HG02678 (cell line): ENCODE measurements around the gene EGFR.

Experiments used
- ATAC-seq: cut with Tn5 transposase; IDR thresholded peaks from one replicate; pipeline ENCODE4 v1.9.1; 2021; ENCODE audit warnings: mild to moderate bottlenecking, moderate library complexity; ENCODE audit not compliant: unreplicated experiment

Gene EGFR

DNA sequence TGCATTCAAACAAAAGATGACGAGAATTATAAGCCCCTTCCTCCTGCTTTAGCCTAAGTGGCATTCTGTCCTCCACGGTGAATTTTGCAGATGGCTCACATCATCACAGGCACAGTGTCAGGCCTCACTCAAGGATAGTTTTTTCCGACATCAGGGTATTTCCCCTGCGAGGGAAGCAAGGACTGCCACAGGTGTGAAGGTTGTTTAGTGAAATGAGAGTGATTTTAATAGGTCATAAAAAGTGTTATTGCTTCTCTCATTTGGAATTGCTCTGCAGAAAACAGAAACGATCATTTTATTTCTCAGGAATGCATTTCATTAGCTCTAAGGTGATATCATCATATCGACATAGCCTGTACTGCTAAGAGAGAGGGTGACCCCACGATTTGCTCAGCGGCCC is 217.7 kb downstream of the EGFR start:
- ATAC-seq = no peak

DNA sequence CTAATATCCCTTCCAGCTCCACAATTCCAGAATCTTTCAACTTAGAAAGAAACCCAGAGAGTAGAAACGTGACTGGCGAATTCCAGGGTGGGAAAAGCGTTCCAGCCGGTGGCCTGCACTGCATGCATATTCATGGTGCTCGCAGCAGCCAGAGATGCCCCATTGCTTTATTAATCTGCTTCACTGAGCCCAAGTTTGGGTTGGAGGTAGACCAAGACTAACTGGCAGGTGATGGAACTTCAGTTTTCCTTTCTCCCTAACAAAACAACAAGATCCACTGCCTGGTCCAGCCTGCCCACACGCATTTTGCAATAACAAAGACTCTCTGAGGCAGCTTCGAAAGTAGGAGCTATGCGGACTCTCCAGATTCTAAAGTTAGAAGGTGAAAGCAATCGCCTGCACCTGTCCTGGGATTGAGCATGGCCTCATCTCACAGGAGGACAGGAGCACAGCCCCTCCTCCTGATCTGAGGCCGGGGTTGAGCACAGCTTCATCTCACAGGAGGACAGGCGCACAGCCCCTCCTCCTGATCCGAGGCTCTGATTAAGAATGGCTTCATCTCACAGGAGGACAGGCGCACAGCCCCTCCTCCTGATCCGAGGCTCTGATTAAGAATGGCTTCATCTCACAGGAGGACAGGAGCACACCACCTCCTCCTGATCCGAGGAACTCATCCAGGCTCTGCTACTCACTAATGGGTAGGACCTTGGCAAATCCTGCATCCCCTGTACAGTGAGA is 218.5 kb downstream of the EGFR start:
- no peak for ATAC-seq

DNA sequence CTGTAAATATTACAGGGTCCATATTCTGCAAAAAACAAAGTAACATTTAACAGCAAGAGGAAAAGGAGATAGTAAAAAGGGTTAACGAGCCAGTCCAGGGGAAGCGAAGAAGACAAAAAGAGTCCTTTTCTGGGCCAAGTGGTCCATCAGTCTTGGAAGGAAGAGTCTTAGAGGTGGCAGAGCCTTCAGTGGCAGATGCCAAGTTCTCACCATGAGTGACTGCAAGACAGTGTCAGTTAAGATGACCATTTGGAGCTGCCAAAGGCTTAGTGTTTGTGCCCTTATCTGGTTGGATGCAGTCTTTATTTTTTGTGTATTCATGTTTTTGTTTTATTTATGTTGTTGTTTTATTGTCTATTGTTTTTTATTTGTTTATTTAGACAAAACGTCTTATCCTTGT is 220.6 kb downstream of the EGFR start:
- ATAC-seq = no peak

DNA sequence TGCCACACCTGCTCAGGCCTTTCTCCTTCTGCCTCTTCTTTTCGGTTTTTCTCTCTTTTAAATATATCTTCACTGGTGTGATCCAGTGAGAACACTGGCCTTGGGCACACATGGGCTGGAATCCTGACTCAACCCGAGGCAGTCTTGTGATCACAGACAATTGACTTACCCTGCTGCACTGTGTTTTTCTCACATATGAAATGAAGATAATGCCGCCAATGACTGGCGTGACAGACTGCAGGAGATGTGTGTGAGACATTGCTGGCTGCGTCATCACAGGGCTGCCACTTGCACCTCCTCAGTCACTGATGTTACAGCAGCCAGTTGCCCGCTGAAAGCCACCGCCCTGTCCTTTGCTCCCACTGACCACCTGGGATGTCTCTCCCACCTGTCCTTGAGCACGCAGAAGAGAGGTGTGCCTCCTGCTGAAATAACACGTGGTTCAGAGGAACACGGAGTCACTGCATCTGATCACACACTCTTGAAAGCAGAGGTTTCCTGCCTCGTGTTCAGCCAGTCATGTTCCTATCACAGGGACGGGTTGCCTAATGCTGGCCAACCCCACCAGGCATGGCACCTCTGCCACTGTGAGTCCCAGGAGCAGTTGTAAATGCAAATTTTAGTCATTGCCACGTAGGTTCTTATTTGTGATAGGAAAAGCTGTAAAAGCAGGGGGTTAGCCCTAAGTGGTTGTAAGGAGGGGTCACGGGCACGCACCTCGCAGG is 221.8 kb downstream of the EGFR start:
- ATAC-seq = no peak

DNA sequence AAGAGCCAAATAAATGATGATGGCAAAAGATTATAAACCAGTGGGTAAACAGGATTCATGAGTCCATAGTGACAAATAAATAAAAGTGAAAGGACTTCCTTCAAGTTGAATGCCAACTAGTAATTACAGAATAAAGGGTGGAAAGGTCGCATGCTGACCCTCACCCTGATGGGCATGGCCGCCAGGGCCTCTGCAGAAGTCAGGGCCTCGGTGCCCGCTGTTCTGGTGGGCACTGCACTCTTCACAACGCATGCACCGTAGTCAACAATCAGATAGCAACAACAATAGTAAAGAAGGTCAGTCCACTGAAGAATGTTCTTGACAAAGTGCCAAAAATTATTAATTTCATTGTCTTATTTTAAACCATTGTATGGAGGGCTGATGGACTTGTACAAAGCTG is 223.1 kb downstream of the EGFR start:
- no peak for ATAC-seq

DNA sequence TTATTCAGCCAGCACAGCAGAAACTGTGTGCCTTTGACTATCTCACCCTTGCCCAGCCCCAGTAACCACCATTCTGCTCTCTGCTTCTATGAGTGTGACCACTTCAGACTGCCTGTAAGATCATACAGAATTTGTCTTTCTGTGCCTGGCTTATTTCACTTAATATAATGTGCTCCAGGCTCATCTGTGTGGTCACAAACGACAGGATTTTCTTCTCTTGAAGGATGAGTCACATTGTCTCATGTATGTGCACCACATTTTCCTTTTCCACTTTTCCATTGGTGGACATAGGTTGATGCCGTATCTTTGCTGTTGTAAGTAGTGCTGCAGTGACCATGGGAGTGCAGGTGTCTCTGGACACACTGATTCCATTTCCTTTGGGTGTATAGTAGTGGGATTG is 223.8 kb downstream of the EGFR start:
- ATAC-seq = no peak

DNA sequence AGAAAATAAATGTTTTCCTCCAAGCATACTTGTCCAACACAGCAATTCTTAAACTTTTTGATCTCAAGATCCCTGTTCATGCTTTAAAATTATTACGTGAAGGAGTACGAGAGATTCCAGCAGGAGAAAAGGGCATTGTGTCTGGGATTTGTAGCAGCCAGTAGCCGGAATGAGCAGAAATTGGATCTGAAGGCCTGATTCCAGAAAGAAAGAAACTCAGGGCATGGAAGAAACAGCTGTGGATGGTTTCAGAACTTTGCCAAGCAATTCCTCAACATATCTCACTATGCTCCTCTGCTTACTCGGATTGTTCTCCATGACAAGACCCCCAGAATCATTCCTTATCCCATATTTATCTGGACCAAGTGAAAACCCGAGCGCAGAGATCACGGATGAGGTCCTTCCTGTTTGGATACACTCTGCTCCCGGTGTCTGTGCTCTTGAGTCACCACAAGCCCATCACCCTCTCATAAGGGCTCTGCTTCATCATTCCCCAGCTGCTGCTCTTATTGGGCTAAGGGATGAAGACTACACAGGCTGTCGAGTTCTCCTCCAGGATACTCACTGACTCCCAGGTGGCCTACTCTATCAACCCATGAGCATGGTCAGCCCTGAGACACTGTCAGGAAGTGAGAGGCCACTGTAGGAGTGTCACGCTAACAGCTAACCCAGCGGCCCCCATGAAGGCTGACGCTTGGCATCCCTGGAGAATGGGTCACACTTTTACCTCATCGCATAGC is 225.4 kb downstream of the EGFR start:
- ATAC-seq = no peak

DNA sequence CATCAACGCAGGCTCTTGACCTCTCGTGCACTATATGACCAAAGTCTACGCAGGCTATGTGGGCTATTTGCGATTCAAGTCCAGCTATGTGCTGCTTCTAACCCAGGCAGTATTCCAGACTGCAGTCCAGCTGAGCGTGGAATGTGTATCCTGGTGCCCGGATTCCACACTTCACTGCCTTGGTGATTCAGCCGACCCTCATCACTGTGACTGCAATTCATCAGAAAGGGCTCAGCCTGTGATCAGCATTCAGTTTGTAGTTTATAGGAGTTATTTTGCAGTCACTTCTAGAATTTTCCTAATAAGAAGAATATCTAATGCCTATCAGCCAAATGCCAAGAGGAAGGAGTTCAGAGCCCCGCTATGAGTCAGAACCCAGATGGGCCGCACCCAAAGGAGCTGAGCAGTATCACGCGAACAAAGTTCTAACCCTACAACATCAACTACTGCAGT is 226.5 kb downstream of the EGFR start:
- no peak for ATAC-seq

DNA sequence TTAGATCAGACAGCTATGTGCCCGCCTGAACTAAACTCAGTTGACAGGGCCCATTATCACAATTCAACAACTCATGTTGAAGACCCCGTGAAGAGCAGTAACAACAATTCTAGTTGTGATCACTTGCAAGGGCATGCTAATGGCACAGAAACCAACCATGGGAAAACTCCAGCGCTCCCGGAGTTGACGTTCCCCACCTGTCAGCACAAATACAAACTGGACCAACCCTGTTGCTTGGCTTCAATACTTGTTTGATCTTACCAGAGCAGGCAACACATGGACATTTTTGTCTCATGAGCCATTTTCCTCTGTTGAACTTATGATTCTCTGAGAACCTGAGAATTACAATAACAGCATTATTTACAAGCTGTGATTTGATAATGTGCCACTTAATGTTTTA is 227.4 kb downstream of the EGFR start:
- ATAC-seq = no peak

DNA sequence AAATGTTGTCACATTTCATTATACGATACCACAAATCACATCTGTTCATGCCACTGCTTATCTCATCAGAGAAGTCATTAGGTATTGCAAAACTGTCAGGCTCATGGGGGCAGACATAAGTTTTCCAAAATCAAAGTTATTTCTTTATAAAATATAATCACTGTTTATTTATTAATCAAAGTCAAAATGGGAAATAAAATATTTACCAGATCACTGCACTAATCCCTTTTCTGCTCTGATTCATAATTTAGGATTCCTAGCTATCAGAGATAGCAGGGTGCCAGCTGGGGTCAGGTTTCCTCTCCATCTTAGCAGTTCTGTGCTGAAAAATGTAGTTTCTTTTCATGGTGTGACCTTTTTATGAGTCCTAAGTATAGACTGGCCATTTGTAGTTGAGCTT is 228.6 kb downstream of the EGFR start:
- ATAC-seq = no peak

DNA sequence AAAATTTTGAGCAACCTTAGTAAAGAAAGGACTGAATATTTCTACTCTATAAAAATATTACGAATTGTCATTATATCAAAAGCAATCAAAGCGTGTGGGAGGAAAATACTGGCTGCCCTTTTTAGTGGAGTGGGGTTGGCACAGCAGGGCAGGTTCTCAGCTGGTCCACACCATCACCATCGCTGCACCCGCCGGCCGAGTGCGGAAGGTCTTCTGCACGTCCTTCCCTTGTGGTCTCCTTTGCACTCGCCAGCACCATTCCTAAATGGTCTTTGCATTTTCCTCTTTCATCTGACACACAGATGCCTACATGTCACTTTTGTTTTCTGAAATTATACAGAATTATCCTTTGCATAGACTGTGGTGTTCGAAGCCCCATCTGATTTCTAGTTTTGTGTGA is 229.7 kb downstream of the EGFR start:
- no peak for ATAC-seq

DNA sequence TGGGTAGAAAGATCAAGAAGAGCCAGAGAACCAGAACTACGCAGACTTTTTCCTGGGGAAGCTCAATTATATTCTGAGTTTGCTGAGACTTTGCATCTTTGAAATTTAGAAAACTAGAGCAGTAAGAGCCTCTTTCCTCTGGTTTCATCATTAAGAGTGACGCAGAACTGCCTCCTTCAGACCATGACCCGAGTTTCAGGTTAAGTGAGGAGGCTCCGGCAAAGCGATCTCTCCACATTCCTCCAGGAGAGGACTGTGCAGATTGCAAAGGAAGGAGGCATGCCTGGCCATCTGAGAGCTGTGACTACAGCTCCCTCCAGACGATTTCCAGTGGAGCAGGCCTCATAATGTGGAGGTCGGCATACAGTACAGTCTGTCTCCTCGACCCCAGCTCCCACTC is 230.5 kb downstream of the EGFR start:
- no peak for ATAC-seq

DNA sequence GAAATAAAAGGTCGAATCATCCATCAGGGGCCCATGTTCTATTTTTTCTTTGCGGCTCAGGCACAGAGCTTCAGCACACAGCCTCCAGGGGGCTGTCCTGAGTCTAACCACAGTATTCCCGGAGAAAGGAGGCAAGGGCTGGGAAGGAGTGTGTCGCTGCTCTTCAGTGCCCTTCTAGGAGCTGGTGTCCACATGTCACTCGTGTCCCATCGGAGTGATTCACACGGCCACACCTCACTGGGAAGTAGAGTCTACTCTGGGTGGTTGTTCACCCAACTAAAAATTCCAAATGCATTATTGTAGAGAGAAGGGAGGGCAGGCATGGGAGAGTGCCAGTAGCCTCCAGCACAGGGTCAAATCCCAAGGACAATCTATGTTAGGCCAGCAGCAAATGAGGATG is 231.5 kb downstream of the EGFR start:
- ATAC-seq = no peak

DNA sequence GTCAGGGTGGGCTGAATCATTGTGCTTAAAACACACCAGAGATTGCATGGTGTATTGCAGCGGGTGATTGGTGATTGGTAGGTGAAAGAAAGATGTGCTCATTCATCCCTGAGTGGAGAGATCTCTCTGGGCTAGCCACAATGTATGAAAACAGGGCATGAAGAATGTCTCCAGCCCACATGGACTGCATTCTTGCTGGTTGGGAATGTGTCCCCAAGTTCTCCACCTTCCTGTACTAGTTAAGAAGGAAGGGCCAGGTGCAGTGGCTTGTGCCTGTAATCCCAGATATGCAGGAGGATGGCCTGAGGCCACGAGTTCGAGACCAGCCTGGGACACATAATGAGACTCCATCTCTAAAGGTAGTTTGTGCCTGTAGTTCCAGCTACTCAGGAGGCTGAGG is 232.5 kb downstream of the EGFR start:
- no peak for ATAC-seq

DNA sequence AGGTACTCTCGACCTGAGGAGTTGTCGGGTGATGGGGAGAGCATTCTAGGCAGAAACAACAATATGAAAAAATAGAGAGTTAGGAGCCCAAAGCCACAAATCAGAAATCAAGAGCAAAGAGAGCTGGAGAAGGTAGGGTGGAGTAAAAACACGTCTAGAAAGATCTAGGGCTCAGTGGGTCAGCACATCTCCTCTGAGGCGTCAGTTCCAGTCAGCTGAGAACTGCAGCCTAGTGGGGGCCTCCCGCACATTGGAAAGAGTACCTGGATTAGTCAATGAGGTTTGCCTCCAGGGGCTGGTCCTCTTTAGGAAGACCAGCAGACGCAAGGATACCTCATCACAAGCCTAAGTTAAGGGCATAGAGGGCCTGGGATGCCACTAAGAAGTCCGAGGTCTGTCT is 233.1 kb downstream of the EGFR start:
- ATAC-seq = no peak

DNA sequence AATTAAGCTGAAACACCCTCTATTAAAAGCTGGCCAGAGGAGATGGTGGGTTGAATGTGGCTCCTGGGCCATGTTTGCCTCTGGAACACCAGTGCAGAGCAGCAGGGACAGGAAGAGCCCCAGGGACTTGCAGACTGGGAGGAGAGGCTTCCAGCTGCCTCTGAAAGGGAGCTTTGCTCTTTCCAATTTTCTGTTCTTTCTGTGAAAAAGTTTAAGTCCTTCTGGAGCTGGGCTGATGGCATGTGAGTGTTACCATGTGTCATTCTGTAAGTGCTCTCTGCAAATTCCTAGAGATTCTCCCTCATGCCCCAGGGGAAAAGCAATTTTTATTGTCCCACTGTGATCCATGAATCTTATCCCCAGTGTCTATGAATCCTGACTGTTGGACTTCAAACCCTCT is 233.6 kb downstream of the EGFR start:
- no peak for ATAC-seq

DNA sequence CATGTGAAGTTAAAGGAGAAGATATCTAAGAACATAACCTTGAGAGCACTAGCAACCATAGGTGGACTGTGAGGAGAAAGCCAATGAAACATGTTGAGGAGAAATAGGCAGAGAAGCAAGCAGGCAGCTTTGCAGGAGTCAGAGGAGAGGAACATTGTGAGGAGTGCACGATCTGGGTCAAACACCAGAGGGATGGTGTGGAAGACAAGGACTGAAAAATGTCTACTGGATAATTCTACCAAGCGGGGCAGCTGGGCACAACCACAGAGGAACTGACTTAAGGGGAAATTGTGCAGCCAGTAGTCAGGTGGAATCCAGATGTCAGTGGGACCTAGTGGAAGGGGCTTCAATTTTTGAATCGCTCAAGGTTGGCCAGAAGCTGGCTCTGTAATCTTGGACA is 234.4 kb downstream of the EGFR start:
- ATAC-seq = no peak

DNA sequence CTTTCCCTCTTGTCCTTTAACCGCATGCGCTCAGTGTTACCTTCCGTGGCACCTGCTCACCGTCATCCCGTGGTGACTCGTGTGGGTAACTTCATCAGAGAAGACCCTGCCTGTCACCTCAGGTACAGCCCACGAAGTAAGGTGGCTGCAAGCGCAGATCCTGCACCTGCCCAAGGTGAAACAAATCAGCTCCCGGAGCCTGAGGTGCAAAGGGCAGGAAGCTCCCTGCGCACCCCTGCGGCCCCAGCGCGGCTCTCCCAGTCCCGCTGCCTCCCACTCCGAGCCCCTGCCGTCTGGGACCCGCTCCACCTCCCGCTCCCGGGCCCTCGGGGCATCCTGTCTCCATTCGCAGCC is 235.4 kb downstream of the EGFR start:
- ATAC-seq = no peak

DNA sequence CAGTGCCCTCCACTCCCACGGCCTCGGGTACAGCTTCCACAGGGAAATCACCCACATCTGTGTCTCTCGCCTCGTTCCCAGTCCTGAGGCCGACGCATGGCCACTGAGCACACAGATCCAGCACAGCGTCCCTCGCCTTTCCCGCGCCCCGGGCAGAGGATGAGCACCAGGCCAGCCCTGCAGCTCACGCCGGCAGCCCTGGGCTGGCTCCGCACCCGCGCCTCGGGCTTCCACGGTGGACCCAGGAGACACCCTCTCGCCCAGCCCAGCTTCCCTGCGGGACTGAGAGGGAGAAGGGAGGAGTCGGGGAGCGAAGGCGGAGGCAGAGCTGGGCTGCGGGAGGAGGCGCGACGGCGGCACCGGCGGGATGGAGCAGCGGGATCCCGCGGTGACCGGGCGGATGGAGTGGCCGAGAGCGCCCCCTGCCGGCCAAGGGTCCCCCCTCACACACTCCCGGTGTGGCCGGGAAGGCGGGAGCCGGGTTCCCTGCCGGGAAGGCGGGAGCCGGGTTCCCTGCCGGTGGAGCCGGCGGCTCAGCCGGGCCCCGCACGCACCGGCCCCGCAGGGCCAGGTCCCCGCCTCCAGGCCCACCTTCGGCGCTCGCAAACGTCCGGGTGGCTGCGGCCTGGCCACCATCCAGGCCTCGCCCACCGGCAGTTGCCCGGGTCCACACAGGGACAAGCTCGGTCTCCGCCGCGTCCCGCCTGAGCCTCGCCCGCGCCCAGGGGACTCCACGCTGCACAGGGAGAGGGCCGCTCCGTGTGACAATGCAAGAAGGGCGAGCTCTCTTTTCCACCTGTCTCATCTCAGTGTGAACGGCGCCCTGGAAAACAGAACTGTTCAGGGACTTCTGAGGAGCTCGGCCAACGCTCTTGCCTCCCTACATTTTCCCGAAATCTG is 236.0 kb downstream of the EGFR start:
- peak; percentile 71 for ATAC-seq

DNA sequence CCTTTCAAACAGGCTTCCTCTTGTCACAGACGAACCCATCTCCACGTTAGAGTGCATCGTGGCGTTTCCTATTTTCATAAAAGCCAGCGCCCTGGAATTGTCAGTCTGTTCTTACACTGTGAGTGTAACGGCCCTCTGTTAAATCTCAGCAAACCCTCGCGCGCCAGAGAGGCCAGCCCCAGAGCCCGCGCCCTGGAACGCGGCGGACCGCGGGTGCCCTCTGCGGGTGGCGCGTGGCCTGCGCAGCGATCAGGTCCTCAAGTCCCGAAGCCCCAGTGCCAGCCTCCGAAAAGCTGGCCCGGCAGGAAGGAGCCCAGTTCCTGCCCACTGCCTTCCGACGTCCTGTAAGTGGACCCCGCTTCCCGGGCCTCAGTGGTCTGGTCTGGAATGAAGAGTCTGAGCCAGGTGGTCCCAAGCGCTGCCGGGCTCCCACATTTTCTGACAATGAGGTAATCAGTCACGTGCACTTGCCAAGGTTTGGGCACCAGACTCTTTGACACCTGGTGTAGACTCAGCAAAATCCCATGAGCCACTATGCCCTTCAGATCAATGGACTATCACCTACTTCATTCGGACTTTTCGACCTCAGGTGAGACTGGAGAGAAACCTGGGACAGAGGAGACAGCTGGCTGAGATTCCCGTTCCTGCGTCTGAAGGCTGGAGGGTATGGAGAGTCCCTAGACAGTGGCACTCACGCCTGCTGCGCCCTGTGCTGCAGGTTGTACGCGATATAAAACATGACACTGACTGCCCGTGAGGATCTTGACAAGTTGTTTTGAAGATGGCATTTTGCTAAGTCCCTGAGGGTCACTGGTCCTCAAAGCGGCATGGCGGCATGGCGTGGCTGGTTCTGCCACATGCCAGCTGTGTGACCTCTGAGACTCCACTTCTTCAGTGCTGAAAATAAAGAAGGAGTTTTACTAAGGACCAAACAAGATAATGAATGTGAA is 237.0 kb downstream of the EGFR start:
- ATAC-seq = peak; percentile 88
